Type B pancreatic cell (in vitro differentiated cells): Measurements from ENCODE around the gene CCNC. TPM values are rescaled to one million over a fixed set of nuclear protein-coding genes. Genes with fewer than 3 reads are reported as not detected.
A peak's percentile ranks its signal among the peaks of the same experiment; 100 is the strongest.

Source experiments
- DNase-seq: peaks from one replicate; pipeline ENCODE4 v3.0.0; 2021; ENCODE audit warnings: mixed read lengths; ENCODE audit not compliant: unreplicated experiment; ENCODE audit errors: extremely low spot score
- H3K27ac Mint-ChIP-seq: 2 replicates; pipeline ENCODE4 v1.8.0; 2021; ENCODE audit warnings: mild to moderate bottlenecking, mixed read lengths
- H3K27me3 Mint-ChIP-seq: 2 replicates; pipeline ENCODE4 v1.8.0; 2021; ENCODE audit warnings: mixed read lengths
- H3K36me3 Mint-ChIP-seq: 2 replicates; pipeline ENCODE4 v1.8.0; 2021; ENCODE audit warnings: mixed read lengths
- H3K4me1 Mint-ChIP-seq: one replicate; pipeline ENCODE4 v1.8.0; 2021; ENCODE audit warnings: mixed read lengths; ENCODE audit not compliant: unreplicated experiment
- H3K4me3 Mint-ChIP-seq: 2 replicates; pipeline ENCODE4 v1.8.0; 2021; ENCODE audit warnings: mild to moderate bottlenecking, mixed read lengths
- H3K9me3 Mint-ChIP-seq: 2 replicates; pipeline ENCODE4 v1.8.0; 2021; ENCODE audit warnings: mixed read lengths
- total RNA-seq: library from RNA; stranded (reverse); gene quantifications from 2 replicates; pipeline ENCODE4 v1.2.1, GENCODE V29; 2021; ENCODE audit warnings: low replicate concordance
- TF ChIP-seq, protein P1 (sequence below): fragments of 200-600 bp; sonication (generic); conservative IDR thresholded peaks from 2 replicates; pipeline ENCODE4 v1.5.0; 2021; ENCODE audit warnings: antibody characterized with exemption, mild to moderate bottlenecking

Gene CCNC
- total RNA-seq, 1 donor from 2014 or later = 52.0 TPM

GRCh38 chr6:99591673-99592364 lies 23.4 kb upstream of the CCNC start:
- Mint-ChIP-seq H3K4me3 (no peak overlapping the region), H3K27me3 (peaks cover 94% of the 10 kb centered on the region), H3K9me3 (no peaks in the 10 kb centered on the region), H3K27ac (no peak overlapping the region), H3K4me1 (peaks cover 3% of the 10 kb centered on the region), H3K36me3 (no peaks in the 10 kb centered on the region)
- TF ChIP-seq, protein P1, sequence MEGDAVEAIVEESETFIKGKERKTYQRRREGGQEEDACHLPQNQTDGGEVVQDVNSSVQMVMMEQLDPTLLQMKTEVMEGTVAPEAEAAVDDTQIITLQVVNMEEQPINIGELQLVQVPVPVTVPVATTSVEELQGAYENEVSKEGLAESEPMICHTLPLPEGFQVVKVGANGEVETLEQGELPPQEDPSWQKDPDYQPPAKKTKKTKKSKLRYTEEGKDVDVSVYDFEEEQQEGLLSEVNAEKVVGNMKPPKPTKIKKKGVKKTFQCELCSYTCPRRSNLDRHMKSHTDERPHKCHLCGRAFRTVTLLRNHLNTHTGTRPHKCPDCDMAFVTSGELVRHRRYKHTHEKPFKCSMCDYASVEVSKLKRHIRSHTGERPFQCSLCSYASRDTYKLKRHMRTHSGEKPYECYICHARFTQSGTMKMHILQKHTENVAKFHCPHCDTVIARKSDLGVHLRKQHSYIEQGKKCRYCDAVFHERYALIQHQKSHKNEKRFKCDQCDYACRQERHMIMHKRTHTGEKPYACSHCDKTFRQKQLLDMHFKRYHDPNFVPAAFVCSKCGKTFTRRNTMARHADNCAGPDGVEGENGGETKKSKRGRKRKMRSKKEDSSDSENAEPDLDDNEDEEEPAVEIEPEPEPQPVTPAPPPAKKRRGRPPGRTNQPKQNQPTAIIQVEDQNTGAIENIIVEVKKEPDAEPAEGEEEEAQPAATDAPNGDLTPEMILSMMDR = no peak
- DNase-seq = no peak

DNA sequence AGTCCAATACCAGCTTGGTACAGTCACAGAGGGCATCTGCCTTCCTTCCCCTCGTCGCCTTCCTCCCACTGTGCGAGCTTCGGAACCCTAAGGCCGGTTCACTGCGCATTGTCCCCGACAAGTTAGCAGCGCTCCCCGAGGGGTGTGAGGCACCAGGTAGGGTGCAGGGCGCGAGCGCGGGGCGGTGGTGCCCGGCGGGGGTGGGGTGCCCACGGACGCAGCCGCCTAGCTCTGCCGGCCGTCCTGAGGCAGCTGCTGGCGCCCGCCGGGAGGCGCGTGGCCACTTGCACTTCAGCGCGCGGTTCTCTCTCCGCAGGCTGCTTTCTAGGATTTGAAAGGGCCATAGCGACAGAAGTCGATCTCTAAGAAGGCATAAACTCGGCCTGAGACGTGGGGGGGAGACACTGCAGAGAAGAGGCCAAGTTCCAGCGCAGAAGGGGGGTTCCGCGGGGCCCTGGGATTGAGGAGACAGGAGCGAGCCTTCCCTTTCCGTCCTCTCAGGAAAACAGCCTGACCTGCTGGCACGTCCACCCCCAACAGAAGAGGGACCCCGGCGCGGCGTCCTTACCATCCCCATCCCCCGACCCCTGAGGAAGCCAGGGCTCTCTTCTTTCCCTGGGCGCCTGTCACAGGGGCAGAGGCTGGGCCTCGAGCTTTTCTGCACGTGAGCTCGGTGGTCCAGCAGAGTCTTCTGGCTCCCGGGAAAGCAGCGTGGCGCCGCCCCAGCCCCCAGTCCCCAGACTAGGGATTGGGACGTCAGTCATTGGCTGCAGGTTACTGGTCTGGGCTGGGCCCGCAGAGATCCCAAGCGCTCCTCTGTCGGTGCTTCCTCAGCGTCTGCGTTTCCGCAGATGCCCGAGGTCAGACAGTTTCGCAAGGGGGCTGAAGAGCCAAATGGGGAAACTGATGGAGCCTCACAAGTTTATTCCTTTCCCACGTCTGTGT lies 22.5 kb upstream of the CCNC start:
- peak overlapping the region; percentile 36 for H3K4me3 Mint-ChIP-seq
- H3K36me3 Mint-ChIP-seq = no peaks in the 10 kb centered on the region
- H3K27ac Mint-ChIP-seq = no peak overlapping the region
- peaks cover 3% of the 10 kb centered on the region for H3K4me1 Mint-ChIP-seq
- no peak for DNase-seq
- H3K27me3 Mint-ChIP-seq = peaks cover 91% of the 10 kb centered on the region
- TF ChIP-seq, protein P1 = no peak
- H3K9me3 Mint-ChIP-seq = no peaks in the 10 kb centered on the region

DNA sequence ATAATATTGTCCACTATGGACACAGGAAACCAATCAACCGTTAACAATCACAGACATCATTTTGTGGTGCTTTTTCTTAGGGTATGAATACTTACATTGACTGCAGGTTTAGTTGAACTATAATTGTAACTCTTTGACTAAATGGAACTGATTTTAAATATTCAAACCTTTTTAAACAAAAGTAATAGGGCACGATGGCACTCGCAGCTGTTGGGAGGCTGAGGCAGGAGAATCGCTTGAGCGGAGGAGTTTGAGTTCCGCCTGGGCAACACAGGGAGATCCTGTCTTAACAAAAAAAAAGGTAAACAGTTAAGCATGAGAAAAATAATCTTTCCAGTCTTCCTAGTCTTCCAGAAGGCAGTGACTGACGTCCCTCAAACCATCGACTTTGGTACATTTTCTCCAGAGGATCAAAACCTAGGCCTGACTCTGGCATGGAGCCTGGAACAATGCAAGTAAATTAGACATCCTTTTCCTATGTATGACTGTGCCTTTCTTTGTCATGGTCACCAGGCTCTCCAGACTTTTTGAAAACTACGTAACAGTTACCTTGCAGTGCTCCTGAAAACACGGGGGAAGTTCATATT lies 21.5 kb upstream of the CCNC start:
- DNase-seq = no peak
- peak overlapping the region; percentile 76 for H3K4me3 Mint-ChIP-seq
- TF ChIP-seq, protein P1 = no peak

GRCh38 chr6:99589290-99589672 lies 20.8 kb upstream of the CCNC start:
- peak overlapping the region; percentile 90 for H3K4me3 Mint-ChIP-seq
- no peak for DNase-seq
- H3K9me3 Mint-ChIP-seq = no peaks in the 10 kb centered on the region
- H3K4me1 Mint-ChIP-seq = peaks cover 3% of the 10 kb centered on the region
- H3K27ac Mint-ChIP-seq = no peak overlapping the region
- peaks cover 91% of the 10 kb centered on the region for H3K27me3 Mint-ChIP-seq
- H3K36me3 Mint-ChIP-seq = no peaks in the 10 kb centered on the region
- TF ChIP-seq, protein P1 = no peak

More for the DNA sequence above, 21.5 kb upstream of the CCNC start:
- no peaks in the 10 kb centered on the region for H3K36me3 Mint-ChIP-seq
- H3K27me3 Mint-ChIP-seq = peaks cover 91% of the 10 kb centered on the region
- H3K4me1 Mint-ChIP-seq = peaks cover 3% of the 10 kb centered on the region
- no peak overlapping the region for H3K27ac Mint-ChIP-seq
- no peaks in the 10 kb centered on the region for H3K9me3 Mint-ChIP-seq

DNA sequence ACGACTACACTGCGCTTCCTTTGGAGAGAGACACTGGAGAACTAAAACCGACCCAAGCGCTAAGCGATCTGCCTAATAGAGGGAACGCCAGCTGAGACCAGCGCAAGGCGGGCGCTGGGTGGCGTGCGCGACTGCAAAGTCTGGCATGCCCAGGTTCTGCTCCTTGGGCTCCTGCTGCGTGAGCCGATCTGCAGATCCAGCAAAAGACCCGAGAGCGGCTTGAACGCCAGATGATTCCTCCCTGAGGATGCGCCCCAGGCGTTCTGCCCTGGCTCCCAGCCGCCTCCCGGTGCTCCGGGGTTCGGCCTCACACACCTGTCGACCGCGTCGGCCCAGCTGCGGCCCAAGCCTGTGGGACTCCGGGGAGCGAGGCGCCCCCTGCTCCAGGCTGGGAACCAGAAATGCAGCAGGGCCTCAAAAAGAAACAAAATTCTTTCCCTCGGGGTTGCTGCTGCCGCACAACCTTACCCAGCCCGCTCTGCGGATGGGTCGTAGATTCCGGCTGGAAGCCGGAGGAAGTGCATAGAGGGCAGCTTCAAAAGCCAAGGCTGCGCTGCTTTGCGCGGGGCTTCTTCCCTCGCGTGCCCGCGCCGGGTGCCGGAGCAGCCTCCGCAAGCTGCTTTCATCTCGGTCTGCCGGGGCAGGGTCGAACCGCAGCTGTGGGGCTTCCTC lies 20.3 kb upstream of the CCNC start:
- no peaks in the 10 kb centered on the region for H3K36me3 Mint-ChIP-seq
- DNase-seq = no peak
- H3K27me3 Mint-ChIP-seq = peaks cover 88% of the 10 kb centered on the region
- peak overlapping the region; percentile 90 for H3K4me3 Mint-ChIP-seq
- TF ChIP-seq, protein P1 = peak; percentile 64
- H3K9me3 Mint-ChIP-seq = no peaks in the 10 kb centered on the region
- no peak overlapping the region for H3K27ac Mint-ChIP-seq
- peaks cover 3% of the 10 kb centered on the region for H3K4me1 Mint-ChIP-seq
